ENCODE data around the gene TPT1. TPM values are rescaled to one million over a fixed set of nuclear protein-coding genes. Genes with fewer than 3 reads are reported as not detected.
A peak's percentile ranks its signal among the peaks of the same experiment; 100 is the strongest.

The TPT1 gene
- total and polyA plus RNA-seq, 2 experiments from 2014 or later = 1,047 to 6,453 TPM

- Histone ChIP-seq H3K79me2 (no peaks in the 10 kb centered on the region), H4K20me1 (ENCODE audit: insufficient read depth, poor library complexity, severe bottlenecking) (no peaks in the 10 kb centered on the region), H3K4me3 (no peak overlapping the region), H3K36me3 (replicated peaks; ENCODE audit: insufficient read depth, low read depth) (no peaks in the 10 kb centered on the region), H3K4me2 (no peak overlapping the region), H3K9me3 (ENCODE audit: low read depth) (no peaks in the 10 kb centered on the region), H3K4me1 (ENCODE audit: insufficient read depth) (no peaks in the 10 kb centered on the region), H2AFZ (no peak overlapping the region), H3K9me2 (replicated peaks; ENCODE audit: insufficient read depth) (no peaks in the 10 kb centered on the region), H3K27ac (no peak overlapping the region), H3K27me3 (no peaks in the 10 kb centered on the region)
- no peak for TF ChIP-seq EZH2 (IDR thresholded peaks at IDR 0.05; ENCODE audit: borderline replicate concordance)
- TF ChIP-seq EZH2phosphoT487 (IDR thresholded peaks at IDR 0.05; ENCODE audit: low read depth, severe bottlenecking, unreplicated experiment) = no peak
- no peak for TF ChIP-seq CTCF (IDR thresholded peaks at IDR 0.05; ENCODE audit: poor library complexity)
- WGBS (ENCODE audit: low lambda C conversion rate, missing lambda C conversion rate) = 90% methylated on average over 9 of the region's 9 CpGs
- no peak for DNase-seq (ENCODE audit: low spot score)
Observed at GRCh38 chr13:45327253-45327955, 13.6 kb downstream of the TPT1 start.

- no peaks in the 10 kb centered on the region for H3K9me3 ChIP-seq (ENCODE audit: low read depth)
- peak overlapping the region; percentile 9 for H3K27ac ChIP-seq
- H3K27me3 ChIP-seq = no peaks in the 10 kb centered on the region
- H3K36me3 ChIP-seq (replicated peaks; ENCODE audit: insufficient read depth, low read depth) = no peaks in the 10 kb centered on the region
- peak; percentile 50 for DNase-seq (ENCODE audit: low spot score)
- no peak for TF ChIP-seq CTCF (IDR thresholded peaks at IDR 0.05; ENCODE audit: poor library complexity)
- no peak for TF ChIP-seq EZH2phosphoT487 (IDR thresholded peaks at IDR 0.05; ENCODE audit: low read depth, severe bottlenecking, unreplicated experiment)
- no peak for TF ChIP-seq EZH2 (IDR thresholded peaks at IDR 0.05; ENCODE audit: borderline replicate concordance)
- no peak overlapping the region for H3K4me2 ChIP-seq
- H4K20me1 ChIP-seq (ENCODE audit: insufficient read depth, poor library complexity, severe bottlenecking) = no peaks in the 10 kb centered on the region
- no peaks in the 10 kb centered on the region for H3K4me1 ChIP-seq (ENCODE audit: insufficient read depth)
- H2AFZ ChIP-seq = no peak overlapping the region
- no peaks in the 10 kb centered on the region for H3K9me2 ChIP-seq (replicated peaks; ENCODE audit: insufficient read depth)
- H3K79me2 ChIP-seq = no peaks in the 10 kb centered on the region
- 72% methylated on average over 4 of the region's 4 CpGs for WGBS (ENCODE audit: low lambda C conversion rate, missing lambda C conversion rate)
- H3K4me3 ChIP-seq = no peak overlapping the region
Observed at GRCh38 chr13:45325806-45326205, 15.2 kb downstream of the TPT1 start.

GRCh38 chr13:45320876-45321629 is 19.9 kb downstream of the TPT1 start:
- TF ChIP-seq CTCF (IDR thresholded peaks at IDR 0.05; ENCODE audit: poor library complexity) = no peak
- TF ChIP-seq EZH2phosphoT487 (IDR thresholded peaks at IDR 0.05; ENCODE audit: low read depth, severe bottlenecking, unreplicated experiment) = no peak
- no peak for TF ChIP-seq EZH2 (IDR thresholded peaks at IDR 0.05; ENCODE audit: borderline replicate concordance)
- Histone ChIP-seq H3K9me3 (ENCODE audit: low read depth) (no peaks in the 10 kb centered on the region), H3K27ac (no peak overlapping the region), H3K79me2 (no peaks in the 10 kb centered on the region), H3K27me3 (no peaks in the 10 kb centered on the region), H3K9me2 (replicated peaks; ENCODE audit: insufficient read depth) (no peaks in the 10 kb centered on the region), H2AFZ (no peak overlapping the region), H3K4me3 (no peak overlapping the region), H4K20me1 (ENCODE audit: insufficient read depth, poor library complexity, severe bottlenecking) (no peaks in the 10 kb centered on the region), H3K4me2 (no peak overlapping the region), H3K4me1 (ENCODE audit: insufficient read depth) (peaks cover 5% of the 10 kb centered on the region), H3K36me3 (replicated peaks; ENCODE audit: insufficient read depth, low read depth) (no peaks in the 10 kb centered on the region)
- no peak for DNase-seq (ENCODE audit: low spot score)
- 90% methylated on average over 4 of the region's 4 CpGs for WGBS (ENCODE audit: low lambda C conversion rate, missing lambda C conversion rate)
